Glomerular visceral epithelial cell (primary cell): Measurements from ENCODE around the gene TPPP3.

Experiments used
- DNase-seq: peaks from one replicate; pipeline ENCODE4 v3.0.0-alpha.2; 2016; ENCODE audit errors: extremely low spot score

TPPP3 gene

DNA sequence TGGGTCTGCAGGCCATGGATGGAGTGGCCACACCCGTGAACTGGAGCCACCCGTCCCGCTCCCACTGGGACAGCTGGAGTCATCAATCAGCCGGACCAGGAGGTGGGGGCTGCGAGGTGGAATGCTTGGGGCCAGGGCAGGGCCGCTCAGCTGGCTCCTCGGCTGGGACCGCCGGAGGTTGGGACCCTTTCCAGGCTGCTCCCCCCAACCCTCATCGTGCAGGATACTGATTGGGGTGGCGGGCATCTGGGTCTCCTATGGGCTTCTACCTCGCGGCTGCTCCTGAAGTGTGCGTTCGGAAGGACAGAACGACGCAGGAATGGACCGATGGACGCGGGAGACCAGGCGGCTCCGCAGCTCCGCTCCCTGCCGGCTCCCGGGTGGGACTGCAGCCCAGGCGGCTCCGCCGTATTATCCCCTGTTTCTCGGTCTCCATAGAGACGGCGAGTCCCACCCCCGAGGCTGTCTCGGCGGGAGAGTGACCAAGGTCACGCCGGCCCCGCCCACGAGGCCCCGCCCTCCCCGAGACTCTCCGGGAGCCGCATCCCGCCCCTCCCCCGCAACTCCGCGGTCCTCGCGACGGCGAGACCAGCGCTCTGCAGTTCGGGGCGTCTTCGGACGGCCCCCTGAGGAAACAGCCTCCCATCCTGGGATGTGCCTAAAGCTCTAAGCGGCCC, at the start of gene TPPP3:
TSS of gene TPPP3 (minus strand) at position 388 of the 677 bp plus-strand sequence. CDS start 2,387 bp downstream, outside the sequence.
- peak; percentile 44 for DNase-seq

DNA sequence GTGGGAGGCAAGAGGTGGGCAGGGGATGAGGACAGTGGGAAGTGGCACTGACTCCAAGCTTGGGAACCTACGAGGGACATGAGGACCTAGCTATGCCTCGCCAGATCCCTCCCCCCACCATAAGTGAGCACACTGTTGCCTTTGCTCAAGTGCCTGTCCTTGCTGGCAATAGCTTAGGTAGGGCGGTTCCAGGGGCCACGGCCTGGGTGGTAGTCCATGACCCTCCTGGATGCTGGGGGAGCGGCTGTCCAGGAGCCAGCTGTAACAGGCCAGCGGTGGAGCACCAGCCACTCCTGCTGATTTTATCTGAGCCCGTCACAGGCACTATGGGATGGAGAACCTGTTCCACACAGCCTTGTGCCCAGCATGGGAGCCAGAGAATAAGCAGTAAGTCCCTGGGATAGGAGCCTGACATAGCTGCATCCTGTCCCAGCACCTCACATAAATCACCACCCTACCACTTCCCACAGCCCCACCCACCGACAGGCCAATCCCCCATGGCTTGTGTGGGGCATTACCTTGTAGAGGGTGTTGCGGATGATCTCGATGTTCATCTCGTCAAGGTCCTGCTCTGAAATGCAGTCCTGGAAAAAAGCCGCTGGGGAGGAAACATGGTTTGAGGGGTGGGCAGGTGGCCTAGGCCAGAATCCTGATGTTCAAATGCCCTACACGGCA, 49.4 kb upstream of the TPPP3 start:
- no peak for DNase-seq

DNA sequence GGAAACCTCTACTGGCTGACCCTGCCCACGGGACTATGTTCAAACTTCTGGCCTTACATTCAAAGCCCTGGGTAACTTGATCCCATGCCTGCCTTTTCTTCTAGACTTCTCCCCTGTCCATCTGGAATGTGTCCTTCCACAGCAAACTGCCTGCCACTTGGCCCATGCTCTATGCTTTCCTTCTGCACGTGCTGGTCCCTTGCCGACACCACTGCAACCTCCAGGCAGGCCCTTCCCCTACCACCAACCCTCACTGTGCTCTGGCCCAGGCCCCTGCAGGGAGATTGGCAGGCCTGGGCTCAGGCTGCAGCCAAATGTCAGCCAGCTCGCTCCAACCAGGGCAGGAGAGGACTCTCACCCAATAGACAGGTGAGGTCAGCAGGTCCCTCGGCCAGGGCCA, 48.6 kb upstream of the TPPP3 start:
- DNase-seq = no peak

DNA sequence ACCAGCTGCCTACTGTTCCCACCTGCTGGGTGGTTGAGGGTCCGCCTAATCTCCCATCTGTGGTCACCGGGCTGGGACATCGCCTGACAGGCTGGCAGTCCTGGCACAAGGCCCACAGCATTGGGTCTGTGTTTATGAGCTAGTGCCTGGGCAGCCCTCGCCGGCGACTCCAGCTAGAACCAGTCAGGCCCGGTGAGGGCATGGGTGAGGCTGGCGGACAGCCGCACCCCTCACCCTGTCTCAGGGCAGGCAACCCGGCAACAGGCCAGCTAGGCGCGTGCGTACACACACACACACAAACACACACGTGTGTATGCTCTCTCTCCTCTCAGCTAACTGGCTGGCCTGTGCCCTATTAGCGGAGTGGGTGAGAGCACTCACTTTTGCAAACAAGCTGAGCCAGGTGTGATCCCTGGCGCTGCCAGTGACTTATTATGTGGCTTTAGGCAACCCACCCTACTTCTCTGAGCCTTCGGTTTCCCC, 48.0 kb upstream of the TPPP3 start:
- DNase-seq = no peak

DNA sequence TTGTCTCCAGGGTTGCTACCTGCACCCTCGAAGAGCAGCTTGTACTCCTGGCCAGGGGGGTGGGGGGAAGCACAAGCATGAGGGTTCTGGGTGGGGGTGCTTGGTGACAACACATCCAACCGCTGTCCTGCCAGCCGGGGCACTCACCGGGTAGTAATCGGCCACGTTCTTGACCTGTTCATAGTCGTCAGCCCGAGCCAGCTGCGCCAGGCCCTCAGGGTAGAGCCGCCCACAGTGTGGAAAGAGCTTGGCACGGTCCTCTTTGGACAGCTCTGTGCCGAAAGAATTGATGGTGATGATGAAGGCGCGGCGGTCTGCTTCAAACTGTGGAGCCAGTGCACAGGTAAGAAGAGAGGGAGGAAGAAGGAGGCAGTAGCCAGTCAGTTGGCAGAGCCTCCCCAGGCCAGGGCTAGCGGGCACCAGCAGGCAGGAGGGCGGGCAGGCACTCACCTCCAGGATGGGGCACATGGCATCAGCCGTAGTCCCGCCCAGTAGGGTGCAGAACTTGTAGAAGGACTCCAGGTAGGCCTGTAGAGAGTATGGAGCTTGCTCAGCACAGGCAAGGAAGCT, 45.6 kb upstream of the TPPP3 start:
- DNase-seq = no peak

DNA sequence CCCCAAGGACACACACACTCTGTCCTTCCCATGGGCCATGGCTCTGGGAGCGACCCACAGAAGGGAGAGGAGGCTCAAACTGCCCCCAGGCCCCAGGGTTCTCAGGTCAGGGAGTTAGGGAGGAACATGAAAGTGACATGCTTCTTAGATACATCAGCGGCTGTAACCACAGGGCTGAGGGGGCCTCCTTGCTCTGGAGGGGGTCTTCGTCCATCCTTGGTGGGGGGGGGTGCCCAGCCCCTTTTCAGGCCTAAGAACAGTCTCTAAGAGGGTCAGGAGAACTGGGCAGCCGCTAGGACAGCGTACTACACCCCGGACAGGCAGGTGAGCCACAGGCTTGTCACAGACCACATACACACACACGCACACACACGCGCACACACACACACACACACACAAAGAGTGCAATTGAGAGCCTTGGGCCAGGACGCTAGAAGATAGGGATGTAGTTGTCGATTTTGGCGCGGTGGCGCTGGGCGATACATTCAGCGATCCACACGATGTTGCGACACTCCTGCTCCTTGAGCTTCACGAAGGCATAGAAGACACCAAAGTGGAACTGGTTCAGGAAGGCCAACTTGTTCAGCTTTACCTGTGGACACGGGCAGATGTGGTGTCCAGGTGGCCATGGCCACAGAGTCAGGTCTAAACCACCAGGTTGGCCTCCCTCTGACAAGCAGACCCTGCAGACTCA, 44.9 kb upstream of the TPPP3 start:
- no peak for DNase-seq

DNA sequence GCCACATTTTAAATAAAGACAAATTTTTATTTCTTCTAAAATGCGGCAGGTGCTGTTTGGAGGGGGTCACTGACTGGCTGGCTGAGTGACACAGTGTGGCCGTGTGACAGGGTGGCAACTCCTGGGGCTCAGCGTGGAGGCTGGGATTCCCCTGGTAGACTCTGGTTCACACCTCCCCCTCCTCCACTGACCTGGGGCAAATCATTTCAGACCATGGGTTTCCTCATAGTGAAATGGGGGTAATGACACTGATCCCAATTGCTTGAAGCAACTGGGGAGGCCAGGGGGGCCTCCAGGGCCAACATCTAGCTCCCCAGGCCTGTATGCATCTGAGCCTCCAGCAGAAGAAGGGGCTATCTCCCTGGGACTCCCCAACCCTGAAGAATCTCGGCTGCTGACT, 44.2 kb upstream of the TPPP3 start:
- DNase-seq = no peak

DNA sequence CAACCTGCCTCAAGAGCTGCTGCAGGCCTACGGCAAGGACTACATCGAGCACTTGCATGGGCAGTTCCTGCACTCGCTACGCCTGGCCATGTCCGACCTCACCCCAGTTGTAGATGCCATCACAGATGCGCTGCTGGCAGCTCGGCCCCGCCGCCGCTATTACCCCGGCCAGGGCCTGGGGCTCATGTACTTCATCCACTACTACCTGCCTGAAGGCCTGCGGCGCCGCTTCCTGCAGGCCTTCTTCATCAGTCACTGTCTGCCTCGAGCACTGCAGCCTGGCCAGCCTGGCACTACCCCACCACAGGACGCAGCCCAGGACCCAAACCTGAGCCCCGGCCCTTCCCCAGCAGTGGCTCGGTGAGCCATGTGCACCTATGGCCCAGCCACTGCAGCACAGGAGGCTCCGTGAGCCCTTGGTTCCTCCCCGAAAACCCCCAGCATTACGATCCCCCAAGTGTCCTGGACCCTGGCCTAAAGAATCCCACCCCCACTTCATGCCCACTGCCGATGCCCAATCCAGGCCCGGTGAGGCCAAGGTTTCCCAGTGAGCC, 43.4 kb upstream of the TPPP3 start:
- no peak for DNase-seq

DNA sequence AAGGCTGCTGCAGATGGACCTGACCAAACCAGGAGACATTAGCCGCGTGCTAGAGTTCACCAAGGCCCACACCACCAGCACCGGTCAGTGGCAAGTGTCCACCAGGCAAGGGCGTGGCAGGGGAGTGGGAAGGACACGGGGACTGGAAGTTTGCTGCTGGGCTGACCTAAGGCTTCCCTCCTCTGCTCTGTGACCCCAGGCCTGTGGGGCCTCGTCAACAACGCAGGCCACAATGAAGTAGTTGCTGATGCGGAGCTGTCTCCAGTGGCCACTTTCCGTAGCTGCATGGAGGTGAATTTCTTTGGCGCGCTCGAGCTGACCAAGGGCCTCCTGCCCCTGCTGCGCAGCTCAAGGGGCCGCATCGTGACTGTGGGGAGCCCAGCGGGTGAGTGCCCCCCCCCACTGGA, 42.5 kb upstream of the TPPP3 start:
- no peak for DNase-seq

DNA sequence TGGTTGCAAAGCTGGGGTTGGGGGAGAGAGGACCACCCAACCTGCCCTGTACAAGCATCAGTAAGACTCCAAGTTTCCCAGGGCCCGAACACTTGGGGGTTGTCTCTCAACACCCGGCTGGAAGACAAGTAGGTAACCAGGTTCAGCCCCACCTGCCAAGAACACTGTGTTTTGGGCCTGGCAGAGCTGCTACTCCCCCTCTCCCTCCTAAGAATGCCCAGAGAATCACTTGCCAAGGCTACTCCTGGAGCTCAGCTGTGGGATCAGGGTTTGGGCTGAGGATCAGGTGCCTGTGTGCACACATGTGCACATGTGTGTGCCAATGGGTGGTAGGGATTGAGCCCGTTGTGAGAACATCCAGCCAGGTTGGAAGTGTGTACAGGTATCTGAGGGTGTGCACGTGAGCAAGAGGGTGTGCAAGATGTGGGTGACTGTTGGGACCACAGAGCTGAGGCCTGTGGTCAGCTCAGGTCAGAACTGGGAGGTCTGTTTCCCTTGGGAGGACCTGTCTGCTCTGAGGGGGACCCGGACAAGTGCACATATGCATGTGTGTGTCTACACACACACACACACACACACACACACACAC, 39.9 kb upstream of the TPPP3 start:
- DNase-seq = no peak

DNA sequence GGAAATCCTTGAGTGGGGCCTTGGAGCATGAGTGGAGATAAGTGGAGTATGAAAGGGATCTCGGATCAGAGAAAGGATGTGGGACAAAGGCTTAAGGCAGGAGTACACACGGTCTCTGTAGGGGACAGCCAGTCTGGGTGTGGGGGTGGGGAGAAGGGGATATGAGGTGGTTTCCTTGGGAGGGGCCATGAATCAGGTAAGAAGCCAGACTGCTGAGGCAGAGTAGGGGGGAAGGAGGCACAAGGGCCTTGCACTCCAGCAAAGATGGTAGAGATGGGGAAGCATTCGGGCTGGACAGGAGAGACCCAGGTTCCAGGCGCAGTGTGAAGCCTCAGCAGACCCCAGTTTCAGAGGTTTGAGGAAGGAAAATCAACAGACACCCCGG, 39.2 kb upstream of the TPPP3 start:
- no peak for DNase-seq

DNA sequence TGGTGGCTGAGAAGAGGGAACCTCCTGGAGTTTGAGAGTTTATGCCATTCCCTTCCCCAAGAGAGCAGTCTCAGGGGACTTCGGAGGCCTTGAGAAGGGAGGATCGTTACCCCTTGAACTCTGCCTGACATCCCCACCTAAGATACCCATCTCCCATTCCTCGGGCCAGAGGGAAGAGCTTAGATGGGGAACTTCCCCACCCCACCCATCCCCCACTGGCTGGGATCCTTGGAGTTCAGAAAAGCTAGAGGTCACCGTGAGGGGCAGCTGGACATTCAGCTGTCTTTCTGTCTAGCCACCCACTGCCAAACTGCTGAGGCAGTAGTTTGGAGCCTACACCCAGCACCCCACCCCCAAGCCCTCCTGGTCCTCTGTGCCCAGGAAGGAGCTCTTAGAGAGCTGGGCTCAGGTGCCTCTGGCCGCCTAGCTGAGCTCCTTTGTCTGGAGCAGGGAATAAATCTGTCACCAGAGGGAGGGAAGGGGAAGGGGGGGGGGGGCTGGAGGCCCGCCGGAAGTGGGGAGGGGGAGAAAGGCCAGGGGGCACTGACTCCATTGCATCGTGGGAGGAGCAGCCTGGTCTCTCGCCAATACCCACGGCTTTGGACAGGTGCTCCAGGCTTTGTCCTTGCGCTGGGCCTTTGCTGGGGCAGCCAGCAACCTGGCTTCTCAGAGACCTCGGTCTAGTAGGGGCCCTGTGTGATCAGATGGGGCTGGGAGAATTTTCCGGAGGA, 38.6 kb upstream of the TPPP3 start:
- no peak for DNase-seq

DNA sequence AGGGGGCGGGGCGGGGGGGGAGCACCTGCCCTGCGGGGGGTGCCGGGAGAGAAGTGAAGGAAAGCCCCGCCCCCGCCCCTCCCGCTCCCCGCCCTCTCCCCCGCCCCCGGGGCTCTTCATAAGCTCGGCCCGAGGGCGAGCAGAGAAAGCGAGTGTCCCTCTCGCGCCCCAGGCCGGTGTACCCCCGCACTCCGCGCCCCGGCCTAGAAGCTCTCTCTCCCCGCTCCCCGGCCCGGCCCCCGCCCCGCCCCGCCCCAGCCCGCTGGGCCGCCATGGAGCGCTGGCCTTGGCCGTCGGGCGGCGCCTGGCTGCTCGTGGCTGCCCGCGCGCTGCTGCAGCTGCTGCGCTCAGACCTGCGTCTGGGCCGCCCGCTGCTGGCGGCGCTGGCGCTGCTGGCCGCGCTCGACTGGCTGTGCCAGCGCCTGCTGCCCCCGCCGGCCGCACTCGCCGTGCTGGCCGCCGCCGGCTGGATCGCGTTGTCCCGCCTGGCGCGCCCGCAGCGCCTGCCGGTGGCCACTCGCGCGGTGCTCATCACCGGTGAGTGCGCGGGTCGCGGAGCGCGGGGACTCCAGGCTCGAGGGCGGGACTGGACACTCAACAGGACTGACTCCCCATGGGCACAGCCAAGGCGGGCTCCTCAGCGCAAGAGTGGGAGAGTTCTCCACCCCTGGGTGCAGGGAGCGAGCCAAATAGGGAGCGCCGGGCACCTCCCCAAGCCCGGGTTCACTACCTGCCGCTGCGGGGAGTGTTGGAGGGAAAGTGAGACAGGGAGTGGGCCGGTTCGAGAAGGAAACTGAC, 37.9 kb upstream of the TPPP3 start, which contains the start of gene HSD11B2:
TSS of gene HSD11B2 (plus strand) at position 145 of the 798 bp plus-strand sequence. CDS start at position 273, 128 bp downstream.
- peak; percentile 67 for DNase-seq

DNA sequence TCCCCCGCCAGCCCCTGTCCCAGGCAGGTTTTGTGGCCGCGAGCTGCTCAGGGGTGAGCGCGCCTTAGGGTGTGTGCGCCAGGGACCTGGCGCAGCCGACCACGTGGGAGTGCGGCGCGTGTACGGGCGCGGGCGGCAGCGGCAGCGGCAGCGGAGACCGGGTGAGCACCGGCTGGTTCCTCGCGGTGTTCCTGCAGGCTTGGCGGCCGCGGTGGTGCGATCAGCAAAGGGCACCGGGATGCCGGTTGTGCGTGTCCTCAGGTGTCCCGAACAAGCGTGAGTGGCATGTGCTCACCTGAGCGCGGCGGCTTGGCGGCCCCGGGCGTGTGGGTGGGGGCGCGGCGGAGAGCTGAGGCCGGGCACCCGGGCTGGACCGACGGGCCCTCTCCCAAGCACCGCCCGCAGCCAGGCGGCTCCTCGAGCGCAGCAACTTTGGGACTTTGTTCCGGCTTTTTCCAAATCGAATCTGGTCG, 37.2 kb upstream of the TPPP3 start:
- DNase-seq = no peak

DNA sequence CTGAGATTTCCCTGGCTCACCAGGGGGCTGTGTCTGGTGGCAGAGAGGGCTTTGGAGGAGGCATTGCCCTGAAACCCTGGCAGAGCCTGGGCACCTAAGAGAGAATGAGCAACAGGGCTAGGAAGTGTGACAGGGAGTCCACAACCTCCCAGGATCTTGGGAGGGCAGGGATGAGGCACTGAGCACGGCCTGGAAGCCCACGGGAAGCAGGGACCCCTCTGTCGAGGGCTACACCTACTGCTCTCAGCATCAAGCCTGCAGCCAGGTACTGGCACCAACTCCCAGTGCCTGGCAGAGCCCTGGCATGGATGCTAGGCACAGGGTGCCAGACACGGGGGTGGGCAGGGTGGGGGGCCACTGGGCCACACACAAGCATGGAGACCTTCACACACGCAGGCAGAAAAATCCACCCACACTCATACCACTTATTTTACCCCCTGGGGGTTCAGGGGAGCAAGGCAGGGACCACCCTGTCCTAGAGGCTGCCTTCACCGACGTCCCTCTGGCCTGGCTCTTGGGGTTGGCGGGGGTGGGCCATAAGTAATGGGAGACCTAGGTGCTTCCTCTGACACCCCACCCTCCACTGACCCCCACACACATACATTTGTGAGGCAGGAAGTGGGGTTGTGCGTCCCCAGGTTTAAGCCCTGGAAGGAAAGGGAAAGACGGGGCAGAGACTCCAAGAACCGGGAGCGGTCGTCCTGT, 36.7 kb upstream of the TPPP3 start:
- no peak for DNase-seq

DNA sequence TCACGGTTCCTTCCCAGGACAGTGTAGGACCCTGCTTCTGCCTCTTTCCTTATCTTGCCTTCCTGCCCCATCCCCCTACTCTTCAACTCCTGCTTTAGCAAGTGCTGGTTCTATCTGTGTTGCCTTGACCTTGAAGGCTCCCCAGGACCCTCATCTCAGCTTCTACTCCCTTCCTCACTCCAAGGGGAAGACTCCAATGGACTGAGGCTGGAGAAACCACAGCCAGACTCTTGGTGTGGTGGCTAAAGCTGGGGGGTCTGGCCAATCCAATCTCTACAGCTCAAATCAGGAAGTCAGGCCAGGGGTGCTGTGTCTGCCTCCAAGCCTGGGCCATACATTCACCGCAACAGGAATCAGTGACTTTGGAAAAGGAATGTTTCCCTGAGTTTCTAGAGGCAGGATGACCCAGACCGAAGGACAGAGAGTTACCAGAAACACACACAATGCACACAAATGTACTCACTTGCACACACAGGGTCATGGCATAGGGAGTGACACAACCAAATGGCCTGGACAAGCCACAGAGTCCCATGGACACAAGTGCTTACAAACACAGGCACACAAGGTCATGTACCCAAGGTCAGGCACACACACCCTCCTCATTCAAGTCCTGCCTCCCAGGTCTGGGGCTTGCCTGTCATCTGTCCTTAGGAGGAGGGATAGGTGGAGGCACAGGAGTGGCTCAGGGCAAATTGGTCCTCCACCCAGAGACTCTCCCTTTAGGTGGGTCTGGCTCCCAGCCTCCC, 35.9 kb upstream of the TPPP3 start:
- no peak for DNase-seq

DNA sequence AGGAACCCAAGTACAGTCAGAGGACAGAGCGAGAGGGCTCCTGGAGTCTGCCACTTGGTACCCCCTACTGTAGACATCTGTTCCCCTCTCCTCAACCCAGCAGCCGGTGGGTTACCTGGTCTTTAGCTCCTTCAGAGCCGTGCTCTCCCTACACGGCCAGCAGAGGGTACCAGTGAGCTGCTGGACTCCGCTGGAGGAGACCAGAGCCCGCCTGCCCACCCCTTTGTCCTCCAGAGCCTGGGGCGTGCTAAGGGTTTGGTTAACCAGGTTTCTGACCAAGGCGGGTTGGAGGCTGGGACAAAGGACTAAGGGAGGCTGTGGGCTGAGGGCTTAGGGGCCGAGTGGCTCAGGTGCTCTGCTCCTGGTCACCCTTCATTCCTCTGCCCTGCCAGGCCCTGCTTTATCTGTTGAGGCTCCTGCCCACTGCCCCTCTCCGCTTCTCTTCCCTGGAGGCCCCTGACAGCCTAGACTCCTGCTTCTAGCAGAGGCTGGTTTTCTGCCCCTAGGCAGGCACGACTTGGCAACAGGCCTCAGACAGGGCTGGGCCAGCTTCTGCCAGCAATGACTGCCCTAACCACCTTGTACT, 34.9 kb upstream of the TPPP3 start:
- peak; percentile 61 for DNase-seq

DNA sequence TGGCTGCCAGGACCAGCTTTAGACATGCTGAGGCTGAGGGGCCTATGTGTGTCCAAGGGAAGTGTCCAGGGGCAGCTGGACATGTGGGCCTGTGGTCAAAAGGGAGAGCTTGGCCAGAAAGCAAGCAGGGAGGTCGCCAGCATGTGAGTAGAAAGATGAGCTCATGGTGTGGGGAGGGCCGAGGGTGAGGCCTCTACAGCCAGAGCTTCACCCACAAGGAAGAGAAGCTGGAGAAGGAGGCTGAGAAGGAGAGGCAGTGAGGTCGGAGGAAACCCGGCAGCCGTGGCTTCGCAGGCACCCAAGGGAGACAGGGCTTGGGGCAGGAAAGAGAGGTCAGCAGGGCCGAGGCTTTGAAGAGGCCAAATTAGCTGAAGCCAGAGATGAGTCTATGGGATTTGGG, 33.7 kb upstream of the TPPP3 start:
- DNase-seq = peak; percentile 15
